GM23248 (cell line): Measurements from ENCODE around the gene CYP26B1. TPM values are rescaled to one million over a fixed set of nuclear protein-coding genes. Genes with fewer than 3 reads are reported as not detected.

Experiments used
- DNase-seq: peaks from one replicate; pipeline ENCODE4 v3.0.0-alpha.2; 2015
- H2AFZ ChIP-seq: fragments of 200-600 bp; sonication (generic); 2 replicates; pipeline ENCODE4 v1.6.1; 2016; ENCODE audit warnings: antibody characterized with exemption
- H3F3A ChIP-seq: fragments of 200-600 bp; sonication (generic); 2 replicates; pipeline ENCODE4 v1.6.1; 2016; ENCODE audit warnings: mild to moderate bottlenecking, antibody characterized with exemption, mixed run types; ENCODE audit not compliant: insufficient read depth
- H3K27ac ChIP-seq: fragments of 200-600 bp; sonication (generic); 2 replicates; pipeline ENCODE4 v1.5.1; 2016; ENCODE audit warnings: mild to moderate bottlenecking
- H3K27me3 ChIP-seq: fragments of 200-600 bp; sonication (generic); replicated peaks from 2 replicates; pipeline ENCODE4 v1.6.1; 2016; ENCODE audit warnings: mild to moderate bottlenecking; ENCODE audit not compliant: insufficient read depth
- H3K36me3 ChIP-seq: fragments of 200-600 bp; sonication (generic); 2 replicates; pipeline ENCODE4 v1.6.1; 2016; ENCODE audit warnings: low read depth, mild to moderate bottlenecking
- H3K4me1 ChIP-seq: fragments of 200-600 bp; sonication (generic); 2 replicates; pipeline ENCODE4 v1.6.1; 2016; ENCODE audit warnings: mild to moderate bottlenecking; ENCODE audit not compliant: insufficient read depth
- H3K4me2 ChIP-seq: fragments of 200-600 bp; sonication (generic); one replicate; pipeline ENCODE4 v1.6.1; 2016; ENCODE audit warnings: mild to moderate bottlenecking; ENCODE audit not compliant: unreplicated experiment
- H3K4me3 ChIP-seq: fragments of 200-600 bp; sonication (generic); 2 replicates; pipeline ENCODE4 v1.5.1; 2016; ENCODE audit warnings: mild to moderate bottlenecking
- H3K79me2 ChIP-seq: fragments of 200-600 bp; sonication (generic); 2 replicates; pipeline ENCODE4 v1.6.1; 2016; ENCODE audit warnings: mild to moderate bottlenecking; ENCODE audit not compliant: insufficient read depth
- H3K9ac ChIP-seq: fragments of 200-600 bp; sonication (generic); 2 replicates; pipeline ENCODE4 v1.6.1; 2016; ENCODE audit warnings: mild to moderate bottlenecking
- H3K9me2 ChIP-seq: fragments of 200-600 bp; sonication (generic); 2 replicates; pipeline ENCODE4 v1.6.1; 2016; ENCODE audit warnings: mixed run types, mild to moderate bottlenecking, moderate library complexity; ENCODE audit not compliant: insufficient read depth
- H3K9me3 ChIP-seq: fragments of 200-600 bp; sonication (generic); one replicate; pipeline ENCODE4 v1.6.1; 2017; ENCODE audit warnings: low read depth
- H4K20me1 ChIP-seq: fragments of 200-600 bp; sonication (generic); 2 replicates; pipeline ENCODE4 v1.6.0; 2016; ENCODE audit not compliant: insufficient read depth
- EZH2 ChIP-seq: fragments of 200-600 bp; sonication (generic); IDR thresholded peaks from 2 replicates; pipeline ENCODE4 v1.6.1; 2018; ENCODE audit warnings: antibody characterized with exemption, mild to moderate bottlenecking; ENCODE audit not compliant: insufficient read depth, poor library complexity, severe bottlenecking
- EZH2phosphoT487 ChIP-seq: fragments of 200-600 bp; sonication (generic); IDR thresholded peaks from 2 replicates; pipeline ENCODE4 v1.6.1; 2018; ENCODE audit warnings: antibody characterized with exemption, moderate library complexity, mild to moderate bottlenecking, low read depth; ENCODE audit not compliant: insufficient read depth
- WGBS, 2 experiments: methylation state at CpG; one replicate each; pipeline ENCODE4 v1.1.6; 2015 to 2017; ENCODE audit warnings: low lambda C conversion rate in 2 of 2, low coverage in 1 of 2; ENCODE audit errors: missing lambda C conversion rate in 2 of 2; 5-methylcytosine and 5-hydroxymethylcytosine counted together
- in situ Hi-C: fragments of 300-500 bp; cut with MboI; formaldehyde crosslinking; loops from 2 replicates; pipeline ENCODE4 v1.15.0; 2020
- polyA plus RNA-seq: library from polyadenylated mRNA; unstranded; fragments of >200 nt; fragmentation: Nextera tagmentation; extraction: Ambion mirVana; gene quantifications from 2 replicates; pipeline ENCODE4 v1.2.1, GENCODE V29; 2016
- total RNA-seq: library from RNA; depleted of rRNA; stranded (reverse); fragments of >200 nt; shearing (Covaris generic); gene quantifications from 2 replicates; pipeline ENCODE4 v1.2.3, GENCODE V29; 2014

Gene CYP26B1
- total and polyA plus RNA-seq, 2 experiments from 2014 or later: 0.23 to 0.32 TPM

DNA sequence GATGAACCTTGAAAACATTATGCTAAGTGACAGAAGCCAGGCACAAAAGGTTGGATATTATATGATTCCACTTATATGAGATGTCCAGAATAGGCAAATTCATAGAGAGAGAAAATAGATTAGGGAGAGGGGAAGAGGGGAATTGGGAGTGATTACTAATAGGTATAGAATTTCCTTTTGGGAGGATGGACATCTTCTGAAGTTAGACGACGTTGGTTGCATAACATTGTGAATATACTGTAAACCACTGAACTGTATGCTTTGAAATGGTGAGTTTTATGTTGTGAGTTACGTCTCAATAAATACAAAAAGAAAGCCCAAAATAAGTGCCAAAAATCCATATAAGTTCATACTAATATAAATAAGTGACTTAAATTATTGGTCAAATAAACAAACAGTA is 18.6 kb upstream of the CYP26B1 start:
- peak; percentile 46 for DNase-seq

DNA sequence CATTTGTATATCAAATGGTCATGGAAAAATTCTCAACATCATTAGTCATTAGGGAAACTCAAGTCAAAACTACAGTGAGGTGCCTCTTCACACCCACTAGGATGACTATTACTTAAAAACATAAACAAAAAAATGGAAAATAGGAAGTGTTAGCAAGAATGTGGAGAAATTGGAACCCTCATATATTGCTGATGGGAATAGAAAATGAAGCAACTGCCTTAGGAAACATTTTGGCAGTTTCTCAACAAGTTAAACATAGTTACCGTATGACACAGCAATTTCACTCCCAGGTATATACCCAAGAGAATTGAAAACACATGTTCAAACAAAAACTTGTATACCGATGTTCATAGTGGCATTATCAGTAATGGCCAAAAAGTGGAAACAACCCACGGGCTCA is 18.1 kb upstream of the CYP26B1 start:
- Histone ChIP-seq H3K27me3 (no peaks in the 10 kb centered on the region), H3K4me3 (0 out of 2 replicates have a peak overlapping the region, but pooled peaks have one; percentile 3), H3F3A (peaks cover 25% of the 10 kb centered on the region), H2AFZ (no peak overlapping the region), H3K36me3 (no peaks in the 10 kb centered on the region), H3K4me1 (peaks cover 23% of the 10 kb centered on the region), H3K9me3 (no peaks in the 10 kb centered on the region), H3K9me2 (no peaks in the 10 kb centered on the region), H3K79me2 (no peaks in the 10 kb centered on the region), H4K20me1 (no peaks in the 10 kb centered on the region), H3K27ac (no peak overlapping the region), H3K9ac (no peak overlapping the region), H3K4me2 (peak overlapping the region; percentile 36)
- in situ Hi-C loops: no loop called here
- 52 to 53% methylated on average over 3 of the region's 3 CpGs for WGBS, 2 experiments
- DNase-seq: peak; percentile 34
- TF ChIP-seq EZH2phosphoT487 (no peak), EZH2 (no peak)

More for the DNA sequence above, 18.6 kb upstream of the CYP26B1 start:
- TF ChIP-seq EZH2phosphoT487 (no peak), EZH2 (no peak)
- Histone ChIP-seq H3K79me2 (no peaks in the 10 kb centered on the region), H2AFZ (no peak overlapping the region), H3K27ac (no peak overlapping the region), H3K9ac (no peak overlapping the region), H3K4me3 (0 out of 2 replicates have a peak overlapping the region, but pooled peaks have one; percentile 3), H3K36me3 (no peaks in the 10 kb centered on the region), H3K9me3 (no peaks in the 10 kb centered on the region), H3K9me2 (no peaks in the 10 kb centered on the region), H4K20me1 (no peaks in the 10 kb centered on the region), H3K4me1 (peaks cover 23% of the 10 kb centered on the region), H3K4me2 (peak overlapping the region; percentile 36), H3F3A (peaks cover 25% of the 10 kb centered on the region), H3K27me3 (no peaks in the 10 kb centered on the region)
- 33 to 35% methylated on average over 3 of the region's 3 CpGs for WGBS, 2 experiments
- in situ Hi-C loops: no loop called here

DNA sequence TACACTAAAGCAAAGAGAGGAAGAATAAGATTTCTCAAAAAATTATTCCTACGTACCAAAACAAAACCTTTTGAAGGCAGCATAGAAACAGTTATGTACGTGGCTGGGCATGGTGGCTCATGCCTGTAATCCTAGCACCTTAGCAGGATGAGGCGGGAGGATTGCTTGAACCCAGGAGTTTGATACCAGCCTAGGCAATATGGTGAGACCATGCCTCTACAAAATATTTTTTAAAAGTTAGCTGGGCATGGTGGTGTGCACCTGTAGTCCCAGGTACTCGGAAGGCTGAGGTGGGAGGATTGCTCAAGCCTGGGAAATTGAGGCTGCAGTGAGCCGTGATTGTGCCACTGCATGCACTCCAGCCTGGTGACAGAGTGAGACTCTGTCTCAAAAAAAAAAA is 14.9 kb upstream of the CYP26B1 start:
- 91% methylated on average over 5 of the region's 5 CpGs for WGBS, 2 experiments
- no peak overlapping the region for H3K27ac ChIP-seq
- H2AFZ ChIP-seq: no peak overlapping the region
- no peak overlapping the region for H3K9ac ChIP-seq
- in situ Hi-C loops: no loop called here
- H3K27me3 ChIP-seq: no peaks in the 10 kb centered on the region
- peaks cover 25% of the 10 kb centered on the region for H3F3A ChIP-seq
- no peaks in the 10 kb centered on the region for H3K9me2 ChIP-seq
- no peak overlapping the region for H3K4me2 ChIP-seq
- DNase-seq: no peak
- peaks cover 23% of the 10 kb centered on the region for H3K4me1 ChIP-seq
- no peaks in the 10 kb centered on the region for H3K36me3 ChIP-seq
- H3K4me3 ChIP-seq: no peak overlapping the region
- no peaks in the 10 kb centered on the region for H3K79me2 ChIP-seq
- H4K20me1 ChIP-seq: no peaks in the 10 kb centered on the region
- H3K9me3 ChIP-seq: no peaks in the 10 kb centered on the region
- TF ChIP-seq EZH2: no peak
- TF ChIP-seq EZH2phosphoT487: no peak

DNA sequence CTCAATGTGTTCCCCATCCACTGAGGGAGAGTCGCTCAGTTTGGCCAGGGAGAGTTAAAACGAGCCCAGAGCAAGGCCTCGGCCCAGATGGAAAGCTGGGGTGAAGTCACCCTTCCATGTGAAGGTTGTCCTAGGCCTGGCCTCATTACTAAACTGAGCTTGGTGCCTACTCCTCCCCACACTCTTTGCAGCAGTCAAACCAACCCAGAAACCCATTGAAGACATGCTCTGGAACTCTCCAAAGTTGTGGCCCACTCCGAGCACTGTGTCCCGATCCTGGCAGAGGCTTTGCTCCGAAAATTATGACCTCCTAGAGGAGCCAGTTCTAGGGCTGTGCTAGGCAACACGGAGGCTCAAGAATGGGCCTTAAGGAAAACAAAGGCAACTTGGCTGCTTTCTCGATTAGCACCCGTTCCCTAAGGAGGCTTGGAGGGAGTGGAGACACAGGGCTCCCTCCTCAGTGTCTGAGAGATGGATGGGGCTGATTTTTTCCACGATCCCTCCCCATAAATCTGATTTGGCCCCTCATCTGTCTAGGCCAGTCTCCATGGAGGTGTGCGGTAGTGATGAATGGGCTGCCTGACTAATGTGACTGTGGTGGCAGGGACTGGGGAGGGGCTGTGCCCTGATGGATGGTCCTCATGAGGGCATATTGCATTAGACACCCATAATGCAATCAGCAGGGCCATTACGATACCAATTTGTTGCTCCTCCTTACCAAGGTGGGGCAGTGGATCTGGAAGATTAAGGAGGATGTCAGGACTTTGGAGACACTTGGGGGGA is 11.7 kb upstream of the CYP26B1 start:
- H3K4me2 ChIP-seq: no peak overlapping the region
- H3K9ac ChIP-seq: no peak overlapping the region
- WGBS, 2 experiments: 81 to 85% methylated on average over 12 of the region's 12 CpGs
- H3K9me2 ChIP-seq: no peaks in the 10 kb centered on the region
- H3K27me3 ChIP-seq: peaks cover 17% of the 10 kb centered on the region
- H3K36me3 ChIP-seq: no peaks in the 10 kb centered on the region
- H4K20me1 ChIP-seq: no peaks in the 10 kb centered on the region
- in situ Hi-C loops: loop anchor here (10.0 kb wide), 1 partner anchor 605 kb away; no protein-coding TSS in a partner anchor
- no peak for TF ChIP-seq EZH2phosphoT487
- TF ChIP-seq EZH2: no peak
- H3K4me1 ChIP-seq: no peaks in the 10 kb centered on the region
- no peaks in the 10 kb centered on the region for H3K79me2 ChIP-seq
- no peak overlapping the region for H3K27ac ChIP-seq
- H3F3A ChIP-seq: no peaks in the 10 kb centered on the region
- H2AFZ ChIP-seq: no peak overlapping the region
- DNase-seq: no peak
- no peak overlapping the region for H3K4me3 ChIP-seq
- no peaks in the 10 kb centered on the region for H3K9me3 ChIP-seq
